HCT116 (cell line): ENCODE measurements around the gene LYST. TPM values are rescaled to one million over a fixed set of nuclear protein-coding genes. Genes with fewer than 3 reads are reported as not detected.

Experiments
- ATAC-seq: fragments of 200-7000 bp; cut with Tn5 transposase; 2 replicates; pipeline ENCODE4 v1.9.1; 2020; ENCODE audit warnings: mild to moderate bottlenecking, moderate library complexity
- BruUV-seq: library from RNA; stranded (reverse); fragments of 400-500 nt; replicated peaks from 2 replicates; lab custom pipeline; 2021; lab: Mats Ljungman, UMichigan
- CTCF ChIA-PET: fragments of 300-600 bp; sonication (Branson Sonifier 250); formaldehyde crosslinking; loops from one replicate; lab custom pipeline; 2021; ENCODE audit warnings: antibody characterized with exemption; lab: Charles Lee
- POLR2A ChIA-PET: fragments of 300-600, 350-600 bp; sonication (Branson Sonifier 250); formaldehyde crosslinking; loops from one replicate; lab custom pipeline; 2021; ENCODE audit warnings: antibody characterized with exemption; lab: Charles Lee
- RAD21 ChIA-PET, 2 experiments: fragments of 300-600 bp; sonication (Branson Sonifier 250); formaldehyde crosslinking; loops; one replicate each; lab custom pipeline; 2023; ENCODE audit warnings: low total read pairs in 2 of 2; ENCODE audit not compliant: uncharacterized antibody in 2 of 2, unreplicated experiment in 2 of 2, low non-redundant PET in 1 of 2; lab: Charles Lee
- DNase-seq: peaks from one replicate; pipeline ENCODE4 v3.0.0-alpha.2; 2010; ENCODE audit warnings: low read depth, low spot score
- H2AFZ ChIP-seq: fragments of 200-600 bp; shearing (Covaris generic), sonication (generic); 2 replicates; pipeline ENCODE4 v1.6.1; 2017; ENCODE audit warnings: low read depth, mixed run types, mixed read lengths, antibody characterized with exemption, low read length; ENCODE audit not compliant: poor library complexity, severe bottlenecking
- H3K27ac ChIP-seq: 2 replicates; pipeline ENCODE4 v1.5.1; 2012; ENCODE audit warnings: low read depth, low read length
- H3K27me3 ChIP-seq: fragments of 200-600 bp; sonication (generic); 2 replicates; pipeline ENCODE4 v1.6.1; 2016; ENCODE audit warnings: mixed run types, low read length, mixed read lengths; ENCODE audit not compliant: insufficient read depth
- H3K36me3 ChIP-seq, 2 experiments: fragments of 200-500 bp in 1 of 2; fragments of 200-600 bp in 1 of 2; sonication (Bioruptor generic) in 1 of 2; sonication (generic) in 1 of 2; 2 replicates each; pipeline versions ENCODE4 v1.5.1 to v1.6.1; 2014 to 2016; ENCODE audit warnings: low read length in 2 of 2, inconsistent platforms in 1 of 2, mixed read lengths in 1 of 2, mixed run types in 1 of 2; ENCODE audit not compliant: insufficient read depth in 2 of 2, control insufficient read depth in 1 of 2
- H3K4me1 ChIP-seq, 2 experiments: fragments of 200-600 bp in 1 of 2; sonication (generic) in 1 of 2; 2 replicates each; pipeline versions ENCODE4 v1.5.1 to v1.6.1; 2012 to 2017; ENCODE audit warnings: low read length in 2 of 2, inconsistent platforms in 1 of 2, mild to moderate bottlenecking in 1 of 2, mixed read lengths in 1 of 2, mixed run types in 1 of 2, moderate library complexity in 1 of 2; ENCODE audit not compliant: insufficient read depth in 2 of 2, control insufficient read depth in 1 of 2
- H3K4me2 ChIP-seq: fragments of 200-600 bp; sonication (generic); 2 replicates; pipeline ENCODE4 v1.6.1; 2017; ENCODE audit warnings: mixed run types, low read length, mixed read lengths
- H3K4me3 ChIP-seq, 2 experiments: fragments of 200-600 bp in 1 of 2; sonication (generic) in 1 of 2; replicated peaks in 1 of 2; 2 replicates each; pipeline ENCODE4 v1.5.1; 2011 to 2016; ENCODE audit warnings: low read length in 2 of 2, control low read depth in 1 of 2, low read depth in 1 of 2, mild to moderate bottlenecking in 1 of 2, mixed read lengths in 1 of 2, mixed run types in 1 of 2
- H3K79me2 ChIP-seq: fragments of 200-600 bp; sonication (generic); 2 replicates; pipeline ENCODE4 v1.6.1; 2017; ENCODE audit warnings: mild to moderate bottlenecking, mixed run types, low read length, moderate library complexity, mixed read lengths; ENCODE audit not compliant: insufficient read depth
- H3K9ac ChIP-seq: fragments of 200-600 bp; sonication (generic); 2 replicates; pipeline ENCODE4 v1.6.1; 2016; ENCODE audit warnings: low read length, mixed read lengths
- H3K9me2 ChIP-seq: fragments of 200-600 bp; sonication (generic), shearing (Covaris generic); 2 replicates; pipeline ENCODE4 v1.6.1; 2017; ENCODE audit warnings: mixed run types, mild to moderate bottlenecking, moderate library complexity; ENCODE audit not compliant: insufficient read depth
- H3K9me3 ChIP-seq, 2 experiments: fragments of 200-500 bp in 1 of 2; fragments of 200-600 bp in 1 of 2; sonication (Bioruptor generic) in 1 of 2; sonication (generic) in 1 of 2; 2 replicates each; pipeline ENCODE4 v1.6.1; 2014 to 2017; ENCODE audit warnings: low read length in 2 of 2, mixed read lengths in 2 of 2, inconsistent platforms in 1 of 2, low read depth in 1 of 2, mild to moderate bottlenecking in 1 of 2, mixed run types in 1 of 2, moderate library complexity in 1 of 2; ENCODE audit not compliant: control insufficient read depth in 1 of 2, insufficient read depth in 1 of 2
- H4K20me1 ChIP-seq: fragments of 200-600 bp; sonication (generic), shearing (Covaris generic); 2 replicates; pipeline ENCODE4 v1.6.1; 2017; ENCODE audit warnings: mixed run types, mild to moderate bottlenecking, moderate library complexity; ENCODE audit not compliant: insufficient read depth
- ATF3 ChIP-seq: IDR thresholded peaks from 2 replicates; pipeline ENCODE4 v1.6.1; 2012
- CBX3 ChIP-seq: IDR thresholded peaks from 2 replicates; pipeline ENCODE4 v1.6.1; 2012; ENCODE audit warnings: low read depth
- CEBPB ChIP-seq: IDR thresholded peaks from 2 replicates; pipeline ENCODE4 v1.6.1; 2012; ENCODE audit warnings: low read depth
- CTCF ChIP-seq, 3 experiments: fragments of 200-600 bp in 1 of 3; sonication (generic) in 1 of 3; IDR thresholded peaks in 2 of 3; conservative IDR thresholded peaks in 1 of 3; 2 replicates each; pipeline ENCODE4 v1.5.1; 2012 to 2017; ENCODE audit warnings: low read depth in 2 of 3, low read length in 2 of 3, antibody characterized with exemption in 1 of 3, borderline replicate concordance in 1 of 3, control low read depth in 1 of 3, mild to moderate bottlenecking in 1 of 3, mixed read lengths in 1 of 3, mixed run types in 1 of 3, moderate library complexity in 1 of 3; ENCODE audit not compliant: insufficient read depth in 1 of 3
- EGR1 ChIP-seq: IDR thresholded peaks from 2 replicates; pipeline ENCODE4 v1.6.1; 2012; ENCODE audit warnings: low read depth
- ELF1 ChIP-seq: IDR thresholded peaks from 2 replicates; pipeline ENCODE4 v1.6.1; 2012; ENCODE audit warnings: low read depth, borderline replicate concordance
- EZH2phosphoT487 ChIP-seq: fragments of 200-600 bp; IDR thresholded peaks from 2 replicates; pipeline ENCODE4 v1.6.1; 2018; ENCODE audit warnings: antibody characterized with exemption, borderline replicate concordance
- FOSL1 ChIP-seq: IDR thresholded peaks from 2 replicates; pipeline ENCODE4 v1.6.1; 2012; ENCODE audit warnings: low read depth
- POLR2A ChIP-seq: IDR thresholded peaks from 2 replicates; pipeline ENCODE4 v1.7.0; 2011; ENCODE audit warnings: borderline replicate concordance; ENCODE audit not compliant: insufficient read depth, insufficient read length; ENCODE audit errors: extremely low read depth
- POLR2AphosphoS5 ChIP-seq: IDR thresholded peaks from 2 replicates; pipeline ENCODE4 v1.6.1; 2011; ENCODE audit warnings: mild to moderate bottlenecking, low read depth, low read length, moderate library complexity
- RAD21 ChIP-seq: IDR thresholded peaks from 2 replicates; pipeline ENCODE4 v1.6.1; 2012; ENCODE audit warnings: low read depth, mild to moderate bottlenecking
- SIN3A ChIP-seq: IDR thresholded peaks from 2 replicates; pipeline ENCODE4 v1.6.1; 2012; ENCODE audit warnings: low read depth
- TCF7L2 ChIP-seq: IDR thresholded peaks from 2 replicates; pipeline ENCODE4 v1.7.0; 2011; ENCODE audit warnings: borderline replicate concordance, inconsistent platforms; ENCODE audit not compliant: insufficient read depth, insufficient read length; ENCODE audit errors: extremely low read depth
- ZBTB33 ChIP-seq: IDR thresholded peaks from 2 replicates; pipeline ENCODE4 v1.6.1; 2011; ENCODE audit warnings: mild to moderate bottlenecking, low read length, moderate library complexity; ENCODE audit not compliant: insufficient replicate concordance; ENCODE audit errors: extremely low read depth
- ZFX ChIP-seq: fragments of 450-650 bp; IDR thresholded peaks from 2 replicates; pipeline ENCODE4 v1.6.1; 2017
- ZNF274 ChIP-seq: fragments of 200-500 bp; sonication (Bioruptor generic); IDR thresholded peaks from 2 replicates; pipeline ENCODE4 v1.6.1; 2014; ENCODE audit warnings: mild to moderate bottlenecking, low read depth, low read length, inconsistent platforms
- intact Hi-C: fragments of 100-400 bp; cut with micrococcal nuclease; formaldehyde crosslinking; loops from 2 replicates; pipeline ENCODE4 v1.10.0; 2022
- total RNA-seq: library from RNA; stranded (reverse); gene quantifications from one replicate; pipeline ENCODE4 v1.2.1, GENCODE V29; 2021; ENCODE audit not compliant: unreplicated experiment
- TF ChIP-seq, protein P1 (sequence below): IDR thresholded peaks from 2 replicates; pipeline ENCODE4 v1.6.1; 2012
- TF ChIP-seq, protein P2 (sequence below): IDR thresholded peaks from 2 replicates; pipeline ENCODE4 v1.6.1; 2012; ENCODE audit warnings: low read depth

The LYST gene
- total RNA-seq, 1 experiment from 2014 or later, result 6.6 TPM

- no peak overlapping the region for H2AFZ ChIP-seq
- H3K4me2 ChIP-seq, result no peak overlapping the region
- BruUV-seq, result no TSS peak
- intact Hi-C loops, result no loop called here
- ChIA-PET RAD21 (no interaction called here), POLR2A (no interaction called here), CTCF (interaction anchor here (0.8 to 1.1 kb wide), 3 partner anchors 105 to 199 kb away, joined by 3 read pairs; partner anchors contain the start of gene B3GALNT2)
- DNase-seq (no peak), ATAC-seq (no peak)
- H3K9me2 ChIP-seq, result no peaks in the 10 kb centered on the region; the same call in 1 of the 2 replicates
- TF ChIP-seq ZFX (no peak), EGR1 (no peak), RAD21 (no peak), FOSL1 (no peak), POLR2AphosphoS5 (no peak), ZNF274 (no peak), POLR2A (no peak), SIN3A (no peak), CTCF (IDR thresholded peaks at IDR 0.05 in 2 of 3, conservative IDR thresholded peaks at IDR 0.05 in 1 of 3; ENCODE audit: borderline replicate concordance in 1 of 3, insufficient read depth in 1 of 3, low read depth in 2 of 3, low read length in 2 of 3) (no peak), ZBTB33 (no peak), CEBPB (no peak), ATF3 (no peak), TCF7L2 (no peak), ELF1 (no peak), CBX3 (no peak), EZH2phosphoT487 (no peak)
- TF ChIP-seq, protein P1, sequence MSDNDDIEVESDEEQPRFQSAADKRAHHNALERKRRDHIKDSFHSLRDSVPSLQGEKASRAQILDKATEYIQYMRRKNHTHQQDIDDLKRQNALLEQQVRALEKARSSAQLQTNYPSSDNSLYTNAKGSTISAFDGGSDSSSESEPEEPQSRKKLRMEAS, result no peak
- TF ChIP-seq, protein P2, sequence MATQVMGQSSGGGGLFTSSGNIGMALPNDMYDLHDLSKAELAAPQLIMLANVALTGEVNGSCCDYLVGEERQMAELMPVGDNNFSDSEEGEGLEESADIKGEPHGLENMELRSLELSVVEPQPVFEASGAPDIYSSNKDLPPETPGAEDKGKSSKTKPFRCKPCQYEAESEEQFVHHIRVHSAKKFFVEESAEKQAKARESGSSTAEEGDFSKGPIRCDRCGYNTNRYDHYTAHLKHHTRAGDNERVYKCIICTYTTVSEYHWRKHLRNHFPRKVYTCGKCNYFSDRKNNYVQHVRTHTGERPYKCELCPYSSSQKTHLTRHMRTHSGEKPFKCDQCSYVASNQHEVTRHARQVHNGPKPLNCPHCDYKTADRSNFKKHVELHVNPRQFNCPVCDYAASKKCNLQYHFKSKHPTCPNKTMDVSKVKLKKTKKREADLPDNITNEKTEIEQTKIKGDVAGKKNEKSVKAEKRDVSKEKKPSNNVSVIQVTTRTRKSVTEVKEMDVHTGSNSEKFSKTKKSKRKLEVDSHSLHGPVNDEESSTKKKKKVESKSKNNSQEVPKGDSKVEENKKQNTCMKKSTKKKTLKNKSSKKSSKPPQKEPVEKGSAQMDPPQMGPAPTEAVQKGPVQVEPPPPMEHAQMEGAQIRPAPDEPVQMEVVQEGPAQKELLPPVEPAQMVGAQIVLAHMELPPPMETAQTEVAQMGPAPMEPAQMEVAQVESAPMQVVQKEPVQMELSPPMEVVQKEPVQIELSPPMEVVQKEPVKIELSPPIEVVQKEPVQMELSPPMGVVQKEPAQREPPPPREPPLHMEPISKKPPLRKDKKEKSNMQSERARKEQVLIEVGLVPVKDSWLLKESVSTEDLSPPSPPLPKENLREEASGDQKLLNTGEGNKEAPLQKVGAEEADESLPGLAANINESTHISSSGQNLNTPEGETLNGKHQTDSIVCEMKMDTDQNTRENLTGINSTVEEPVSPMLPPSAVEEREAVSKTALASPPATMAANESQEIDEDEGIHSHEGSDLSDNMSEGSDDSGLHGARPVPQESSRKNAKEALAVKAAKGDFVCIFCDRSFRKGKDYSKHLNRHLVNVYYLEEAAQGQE, result no peak
- H4K20me1 ChIP-seq, result no peaks in the 10 kb centered on the region
- H3K4me1 ChIP-seq, result peaks cover 0 to 17% of the 10 kb centered on the region in 2 experiments; a peak in 2 of 4 replicates
- H3K4me3 ChIP-seq, result no peak overlapping the region
- no peaks in the 10 kb centered on the region for H3K79me2 ChIP-seq
- no peak overlapping the region for H3K27ac ChIP-seq
- H3K27me3 ChIP-seq, result no peaks in the 10 kb centered on the region
- H3K36me3 ChIP-seq, result no peaks in the 10 kb centered on the region
- H3K9ac ChIP-seq, result no peak overlapping the region
- no peaks in the 10 kb centered on the region for H3K9me3 ChIP-seq
These were observed 163.2 kb downstream of the LYST start for GRCh38 chr1:235703506-235703905.
